Measurements from ENCODE around the gene CRTC1.

- TF ChIP-seq ZBTB44 (CRISPR knock-in tag; IDR thresholded peaks at IDR 0.05) (no peak), UBTF (CRISPR knock-in tag; IDR thresholded peaks at IDR 0.05) (no peak), MXI1 (IDR thresholded peaks at IDR 0.05; ENCODE audit: borderline replicate concordance, low read depth, low read length) (no peak), NFIC (IDR thresholded peaks at IDR 0.05; ENCODE audit: low read length) (no peak), ZBTB14 (CRISPR knock-in tag; IDR thresholded peaks at IDR 0.05) (no peak), ZSCAN22 (CRISPR knock-in tag; IDR thresholded peaks at IDR 0.05) (no peak), BRF2 (CRISPR knock-in tag; IDR thresholded peaks at IDR 0.05) (no peak), CREM (IDR thresholded peaks at IDR 0.05) (no peak), CREM (CRISPR knock-in tag; IDR thresholded peaks at IDR 0.05) (no peak), KLF16 (CRISPR knock-in tag; IDR thresholded peaks at IDR 0.05) (no peak)
Measured at GRCh38 chr19:18756896-18757295, 73.4 kb downstream of the CRTC1 start.

Data from HepG2 (cell line).